CD14-positive monocyte (primary cell): ENCODE measurements around the gene TRIM33. TPM values are rescaled to one million over a fixed set of nuclear protein-coding genes. Genes with fewer than 3 reads are reported as not detected.

Experiments used
- DNase-seq, 3 donors: peaks; one replicate each; pipeline ENCODE4 v3.0.0-alpha.2; 2011 to 2022
- H2AFZ ChIP-seq: 2 replicates; pipeline ENCODE4 v1.6.0; 2012; ENCODE audit warnings: mild to moderate bottlenecking, low read depth, low read length, inconsistent platforms; ENCODE audit not compliant: insufficient read depth, poor library complexity, severe bottlenecking
- H3K27ac ChIP-seq, 2 donors: 1 replicate in 1 of 2; 2 replicates in 1 of 2; pipeline ENCODE4 v1.5.1; 2012 to 2013; ENCODE audit warnings: low read length in 2 of 2, control low read depth in 1 of 2, inconsistent platforms in 1 of 2, low read depth in 1 of 2, mild to moderate bottlenecking in 1 of 2
- H3K27me3 ChIP-seq, 2 donors: one replicate each; pipeline versions ENCODE4 v1.6.0 to v1.6.1; 2011 to 2013; ENCODE audit warnings: low read length in 2 of 2; ENCODE audit not compliant: control insufficient read depth in 2 of 2, insufficient read depth in 2 of 2
- H3K36me3 ChIP-seq, 2 donors: replicated peaks in 1 of 2; 1 replicate in 1 of 2; 2 replicates in 1 of 2; pipeline versions ENCODE4 v1.5.1 to v1.6.1; 2012 to 2013; ENCODE audit warnings: low read length in 2 of 2, control low read depth in 1 of 2, inconsistent platforms in 1 of 2, mild to moderate bottlenecking in 1 of 2; ENCODE audit not compliant: insufficient read depth in 2 of 2, control insufficient read depth in 1 of 2
- H3K4me1 ChIP-seq, 2 donors: 1 replicate in 1 of 2; 2 replicates in 1 of 2; pipeline versions ENCODE4 v1.5.1 to v1.6.1; 2012 to 2013; ENCODE audit warnings: low read length in 2 of 2, control low read depth in 1 of 2, inconsistent platforms in 1 of 2, mild to moderate bottlenecking in 1 of 2, moderate library complexity in 1 of 2; ENCODE audit not compliant: insufficient read depth in 2 of 2, control insufficient read depth in 1 of 2
- H3K4me2 ChIP-seq: replicated peaks from 2 replicates; pipeline ENCODE3; 2012; ENCODE audit warnings: low read length, moderate library complexity, mild to moderate bottlenecking; ENCODE audit not compliant: poor library complexity, severe bottlenecking; ENCODE audit errors: extremely low read depth
- H3K4me3 ChIP-seq, 3 experiments: fragments of 200-600 bp in 1 of 3; sonication (generic) in 1 of 3; replicated peaks in 1 of 3; 1 replicate in 2 of 3; 2 replicates in 1 of 3; pipeline ENCODE4 v1.5.1; 2011 to 2013; ENCODE audit warnings: low read length in 3 of 3, mild to moderate bottlenecking in 3 of 3, control low read depth in 2 of 3, low read depth in 2 of 3, inconsistent platforms in 1 of 3, moderate library complexity in 1 of 3
- H3K79me2 ChIP-seq: 2 replicates; pipeline ENCODE4 v1.6.0; 2012; ENCODE audit warnings: mild to moderate bottlenecking, control low read depth, inconsistent platforms, low read length, moderate library complexity; ENCODE audit not compliant: insufficient read depth
- H3K9ac ChIP-seq: 2 replicates; pipeline ENCODE4 v1.6.0; 2017; ENCODE audit warnings: low read length, mild to moderate bottlenecking; ENCODE audit not compliant: insufficient read depth, poor library complexity, severe bottlenecking
- H3K9me3 ChIP-seq, 2 donors: replicated peaks in 1 of 2; 1 replicate in 1 of 2; 2 replicates in 1 of 2; pipeline versions ENCODE4 v1.5.1 to v1.6.1; 2012 to 2013; ENCODE audit warnings: low read length in 2 of 2, control low read depth in 1 of 2; ENCODE audit not compliant: control insufficient read depth in 1 of 2, insufficient read depth in 1 of 2
- H4K20me1 ChIP-seq: 2 replicates; pipeline ENCODE4 v1.6.0; 2012; ENCODE audit warnings: mild to moderate bottlenecking, low read length, control low read depth, moderate library complexity; ENCODE audit not compliant: insufficient read depth
- H3K27ac Mint-ChIP-seq, 7 donors: one replicate each; pipeline ENCODE4 v1.8.0; 2020; ENCODE audit warnings: mild to moderate bottlenecking in 7 of 7, mixed read lengths in 7 of 7, moderate library complexity in 6 of 7, inconsistent platforms in 2 of 7
- H3K27me3 Mint-ChIP-seq, 3 donors: one replicate each; pipeline ENCODE4 v1.8.0; 2021 to 2022; ENCODE audit warnings: low read depth in 3 of 3, mild to moderate bottlenecking in 3 of 3, mixed read lengths in 3 of 3, moderate library complexity in 3 of 3, inconsistent platforms in 1 of 3
- H3K36me3 Mint-ChIP-seq, 2 donors: one replicate each; pipeline ENCODE4 v1.8.0; 2020; ENCODE audit warnings: mixed read lengths in 2 of 2, inconsistent platforms in 1 of 2, mild to moderate bottlenecking in 1 of 2
- H3K4me1 Mint-ChIP-seq: one replicate; pipeline ENCODE4 v1.8.0; 2020; ENCODE audit warnings: mild to moderate bottlenecking, mixed read lengths
- H3K4me3 Mint-ChIP-seq, 2 donors: one replicate each; pipeline ENCODE4 v1.8.0; 2020; ENCODE audit warnings: mild to moderate bottlenecking in 2 of 2, mixed read lengths in 2 of 2, moderate library complexity in 1 of 2
- H3K9me3 Mint-ChIP-seq, 7 donors: one replicate each; pipeline ENCODE4 v1.8.0; 2020 to 2022; ENCODE audit warnings: mixed read lengths in 7 of 7, mild to moderate bottlenecking in 6 of 7, moderate library complexity in 6 of 7, inconsistent platforms in 2 of 7
- WGBS: methylation state at CpG from one replicate; pipeline ENCODE4 v1.1.5; 2013; ENCODE audit warnings: missing lambda C conversion rate; ENCODE audit not compliant: insufficient coverage; 5-methylcytosine and 5-hydroxymethylcytosine counted together
- intact Hi-C, 2 donors: fragments of 100-400 bp; cut with micrococcal nuclease; formaldehyde crosslinking; loops; one replicate each; pipeline versions ENCODE4 v1.15.0 to v1.15.1; 2023
- polyA plus RNA-seq, 3 donors: library from polyadenylated mRNA; depleted of rRNA in 1 of 3; unstranded in 2 of 3; stranded (reverse) in 1 of 3; fragments of 300-500 nt in 2 of 3; fragments of >200 nt in 1 of 3; fragmentation: Illumina TruSeq in 2 of 3; gene quantifications; 1 replicate in 2 of 3; 2 replicates in 1 of 3; pipeline ENCODE4 v1.2.3, GENCODE V29; 2012 to 2021
- TF ChIP-seq, protein P1 (sequence below): fragments of 200-600 bp; IDR thresholded peaks from one replicate; pipeline ENCODE4 v1.8.0; 2022; ENCODE audit warnings: antibody characterized with exemption, mild to moderate bottlenecking

TRIM33 gene
- polyA plus RNA-seq, 3 donors: 11.8 to 16.5 (median 13.7) TPM

GRCh38 chr1:114467491-114467890 lies 43.5 kb downstream of the TRIM33 start:
- peaks cover 7 to 17% of the 10 kb centered on the region in 2 donors for H3K36me3 ChIP-seq
- no peak overlapping the region for H3K9ac ChIP-seq
- peaks cover 0 to 2% (median 0%) of the 10 kb centered on the region in 7 donors for H3K9me3 Mint-ChIP-seq
- DNase-seq: no peak
- peaks cover 27% of the 10 kb centered on the region for H3K4me1 Mint-ChIP-seq
- H3K36me3 Mint-ChIP-seq: peaks cover 15 to 16% of the 10 kb centered on the region in 2 donors
- intact Hi-C loops: no loop called here
- no peak overlapping the region for H2AFZ ChIP-seq
- H3K27ac Mint-ChIP-seq: peak overlapping the region; percentile 6 to 84 (median 60)
- no peaks in the 10 kb centered on the region for H3K9me3 ChIP-seq
- H3K27me3 ChIP-seq: no peaks in the 10 kb centered on the region
- H3K27ac ChIP-seq: peak overlapping the region in 1 of 2 donors; percentile 53
- no peaks in the 10 kb centered on the region for H3K27me3 Mint-ChIP-seq
- H3K79me2 ChIP-seq: peaks cover 91% of the 10 kb centered on the region
- TF ChIP-seq, protein P1, sequence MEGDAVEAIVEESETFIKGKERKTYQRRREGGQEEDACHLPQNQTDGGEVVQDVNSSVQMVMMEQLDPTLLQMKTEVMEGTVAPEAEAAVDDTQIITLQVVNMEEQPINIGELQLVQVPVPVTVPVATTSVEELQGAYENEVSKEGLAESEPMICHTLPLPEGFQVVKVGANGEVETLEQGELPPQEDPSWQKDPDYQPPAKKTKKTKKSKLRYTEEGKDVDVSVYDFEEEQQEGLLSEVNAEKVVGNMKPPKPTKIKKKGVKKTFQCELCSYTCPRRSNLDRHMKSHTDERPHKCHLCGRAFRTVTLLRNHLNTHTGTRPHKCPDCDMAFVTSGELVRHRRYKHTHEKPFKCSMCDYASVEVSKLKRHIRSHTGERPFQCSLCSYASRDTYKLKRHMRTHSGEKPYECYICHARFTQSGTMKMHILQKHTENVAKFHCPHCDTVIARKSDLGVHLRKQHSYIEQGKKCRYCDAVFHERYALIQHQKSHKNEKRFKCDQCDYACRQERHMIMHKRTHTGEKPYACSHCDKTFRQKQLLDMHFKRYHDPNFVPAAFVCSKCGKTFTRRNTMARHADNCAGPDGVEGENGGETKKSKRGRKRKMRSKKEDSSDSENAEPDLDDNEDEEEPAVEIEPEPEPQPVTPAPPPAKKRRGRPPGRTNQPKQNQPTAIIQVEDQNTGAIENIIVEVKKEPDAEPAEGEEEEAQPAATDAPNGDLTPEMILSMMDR: no peak
- no peak overlapping the region for H3K4me2 ChIP-seq
- peaks cover 12 to 16% of the 10 kb centered on the region in 2 donors for H3K4me1 ChIP-seq
- H3K4me3 ChIP-seq: no peak overlapping the region
- H3K4me3 Mint-ChIP-seq: no peak overlapping the region
- peaks cover 85% of the 10 kb centered on the region for H4K20me1 ChIP-seq
- no CpG with 5 or more reads among the region's 1 CpG for WGBS

- Histone ChIP-seq H3K9me3 (no peaks in the 10 kb centered on the region), H3K9ac (no peak overlapping the region), H3K36me3 (peaks cover 7 to 27% of the 10 kb centered on the region in 2 donors), H2AFZ (no peak overlapping the region), H4K20me1 (peaks cover 75% of the 10 kb centered on the region), H3K4me1 (peaks cover 12 to 16% of the 10 kb centered on the region in 2 donors), H3K27me3 (no peaks in the 10 kb centered on the region), H3K27ac (peak overlapping the region in 1 of 2 donors; percentile 53), H3K79me2 (peaks cover 81% of the 10 kb centered on the region), H3K4me2 (no peak overlapping the region), H3K4me3 (no peak overlapping the region)
- Mint-ChIP-seq H3K4me3 (no peak overlapping the region), H3K36me3 (peaks cover 19% of the 10 kb centered on the region in 2 donors), H3K4me1 (peaks cover 25% of the 10 kb centered on the region), H3K9me3 (peaks cover 0 to 2% (median 0%) of the 10 kb centered on the region in 7 donors), H3K27me3 (no peaks in the 10 kb centered on the region), H3K27ac (peak overlapping the region in 4 of 7 donors; percentile 31 to 83 (median 63))
- intact Hi-C loops: no loop called here
- 100% methylated on average over 2 of the region's 14 CpGs for WGBS
- DNase-seq: no peak
- TF ChIP-seq, protein P1: no peak
These were observed 44.5 kb downstream of the TRIM33 start for GRCh38 chr1:114466334-114467014.
